GM10847 (cell line): Measurements from ENCODE around the gene VSIG8.

Experiments used
- POLR2A ChIP-seq: IDR thresholded peaks from 2 replicates; pipeline ENCODE4 v1.6.1; 2011; ENCODE audit not compliant: insufficient read length; ENCODE audit errors: extremely low read depth

The VSIG8 gene

GRCh38 chr1:159868766-159869165 lies 6.3 kb upstream of the VSIG8 start:
- TF ChIP-seq POLR2A, result no peak

GRCh38 chr1:159867664-159868026 lies 5.2 kb upstream of the VSIG8 start:
- no peak for TF ChIP-seq POLR2A

- TF ChIP-seq POLR2A, result no peak
Observed at GRCh38 chr1:159866905-159867663, 4.6 kb upstream of the VSIG8 start.

- no peak for TF ChIP-seq POLR2A
Observed at GRCh38 chr1:159866066-159866465, 3.6 kb upstream of the VSIG8 start.

- no peak for TF ChIP-seq POLR2A
Observed at GRCh38 chr1:159864262-159864661, 1.8 kb upstream of the VSIG8 start.

- no peak for TF ChIP-seq POLR2A
Observed at GRCh38 chr1:159862031-159862430, 426 bp downstream of the VSIG8 start.

GRCh38 chr1:159861218-159861617 lies 1.2 kb downstream of the VSIG8 start:
- no peak for TF ChIP-seq POLR2A

GRCh38 chr1:159860456-159860855 lies 2.0 kb downstream of the VSIG8 start:
- no peak for TF ChIP-seq POLR2A

- TF ChIP-seq POLR2A, result no peak
Observed at GRCh38 chr1:159859767-159860322, 2.6 kb downstream of the VSIG8 start.

GRCh38 chr1:159857889-159858288 lies 4.6 kb downstream of the VSIG8 start:
- no peak for TF ChIP-seq POLR2A

- TF ChIP-seq POLR2A, result no peak
Observed at GRCh38 chr1:159856576-159856975, 5.9 kb downstream of the VSIG8 start.

GRCh38 chr1:159855709-159856108 lies 6.7 kb downstream of the VSIG8 start:
- no peak for TF ChIP-seq POLR2A

GRCh38 chr1:159854693-159855192 lies 7.7 kb downstream of the VSIG8 start:
- no peak for TF ChIP-seq POLR2A

- TF ChIP-seq POLR2A, result no peak
Observed at GRCh38 chr1:159854116-159854692, 8.3 kb downstream of the VSIG8 start.

- no peak for TF ChIP-seq POLR2A
Observed at GRCh38 chr1:159853417-159854115, 8.9 kb downstream of the VSIG8 start.

GRCh38 chr1:159851407-159851806 lies 11.1 kb downstream of the VSIG8 start:
- no peak for TF ChIP-seq POLR2A
